GM13977 (cell line): ENCODE results near the gene ARL3.
"Not testable (repeated sequence)": the region's sequence is repeated elsewhere in the genome, so short reads cannot be mapped to it uniquely, and the experiment has no call there.

Source experiments
- DNase-seq: peaks from one replicate; pipeline ENCODE4 v3.0.0; 2012; ENCODE audit warnings: low spot score
- CTCF ChIP-seq: IDR thresholded peaks from 2 replicates; pipeline ENCODE4 v1.5.1; 2012; ENCODE audit warnings: mild to moderate bottlenecking, control low read depth; ENCODE audit not compliant: insufficient read depth; ENCODE audit errors: extremely low read depth, missing control alignments
- in situ Hi-C: fragments of 300-500 bp; cut with MboI; formaldehyde crosslinking; loops from one replicate; pipeline ENCODE4 v1.12.0; 2022; ENCODE audit warnings: low sequenced_read_pairs, low pct_unique_long_range_greater_than_20kb, mixed read lengths, inconsistent platforms; ENCODE audit not compliant: unreplicated experiment

The ARL3 gene

GRCh38 chr10:102726274-102726673, 12.1 kb upstream of the ARL3 start:
- DNase-seq, result no peak
- TF ChIP-seq CTCF, result no peak
- in situ Hi-C loops, result no loop called here

DNA sequence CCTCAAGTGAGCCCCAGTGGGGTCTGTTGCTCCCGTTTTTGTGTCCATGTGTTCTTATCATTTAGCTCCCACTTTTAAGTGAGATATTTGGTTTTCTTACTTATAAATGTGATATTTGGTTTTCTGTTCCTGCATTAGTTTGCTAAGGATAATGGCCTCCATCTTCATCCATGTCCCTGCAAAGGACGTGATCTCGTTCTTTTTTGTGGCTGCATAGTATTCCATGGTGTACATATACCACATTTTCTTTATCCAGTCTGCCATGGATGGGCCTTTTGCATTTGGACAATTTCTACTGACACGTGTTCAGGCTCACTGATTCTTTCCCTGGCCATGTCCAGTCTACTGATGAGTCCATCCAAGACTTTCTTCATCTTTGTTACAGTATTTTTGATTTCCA, 9.8 kb upstream of the ARL3 start:
- no peak for DNase-seq
- in situ Hi-C loops, result no loop called here

DNA sequence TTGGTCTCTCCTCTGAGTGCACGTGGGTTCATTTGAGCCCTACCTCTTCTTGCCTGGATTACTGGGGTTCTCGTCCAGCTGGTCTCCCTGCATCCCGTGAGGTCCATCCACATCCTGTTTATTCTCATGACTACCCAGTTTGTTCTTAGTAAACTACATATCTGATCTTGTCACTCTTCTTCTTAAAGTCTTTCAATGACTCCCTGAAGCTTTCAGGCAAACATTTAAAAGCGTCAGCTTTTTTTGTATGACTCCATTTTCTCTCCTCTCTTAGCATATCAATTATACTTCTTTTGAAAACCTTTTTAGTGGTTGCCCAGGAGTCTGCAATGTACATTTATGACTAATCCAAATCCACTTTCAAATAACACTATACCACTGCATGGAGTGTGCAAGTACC, 7.8 kb upstream of the ARL3 start:
- DNase-seq, result no peak
- in situ Hi-C loops, result no loop called here
- TF ChIP-seq CTCF, result no peak

More for the DNA sequence above, 9.8 kb upstream of the ARL3 start:
- TF ChIP-seq CTCF, result no peak

DNA sequence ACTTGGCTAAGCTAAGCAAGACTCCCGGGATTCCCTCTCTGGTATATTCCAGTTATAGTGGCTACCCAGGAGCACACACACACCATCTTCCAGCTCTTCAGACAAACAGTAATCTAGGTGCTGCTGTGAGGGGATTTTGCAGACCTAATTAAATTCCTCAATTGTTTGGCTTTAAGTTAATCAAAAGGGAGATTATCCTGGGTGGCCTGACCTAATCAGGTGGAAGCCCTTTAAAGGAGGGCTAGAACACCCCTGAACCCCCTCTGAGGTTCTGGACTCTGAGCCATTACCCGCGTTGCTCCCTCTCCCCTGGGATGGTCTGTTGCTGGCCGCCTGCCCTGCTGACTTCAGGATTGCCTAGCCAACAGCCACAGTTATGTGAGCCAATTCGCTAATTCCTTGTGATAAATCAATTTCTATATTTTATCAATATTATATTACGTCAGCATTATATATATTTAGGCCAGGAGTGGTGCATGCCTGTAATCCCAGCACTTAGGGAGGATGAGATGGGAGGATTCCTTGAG, 6.6 kb upstream of the ARL3 start:
- TF ChIP-seq CTCF, result no peak
- in situ Hi-C loops, result no loop called here
- no peak for DNase-seq

GRCh38 chr10:102720337-102720736, 6.1 kb upstream of the ARL3 start:
- DNase-seq, result no peak
- in situ Hi-C loops, result no loop called here
- TF ChIP-seq CTCF, result no peak

- no peak for DNase-seq
- in situ Hi-C loops, result no loop called here
Measured at GRCh38 chr10:102718220-102718619, 4.0 kb upstream of the ARL3 start.

GRCh38 chr10:102716900-102717565, 2.8 kb upstream of the ARL3 start:
- in situ Hi-C loops, DNase-seq: not testable (repeated sequence)

More at GRCh38 chr10:102718220-102718619, 4.0 kb upstream of the ARL3 start:
- TF ChIP-seq CTCF, result no peak
